AG04449 (cell line): Measurements from ENCODE around the gene GSE1.

Experiments
- CTCF ChIA-PET: fragments of 350-600 bp; formaldehyde crosslinking; extraction: SDS; loops from one replicate; lab custom pipeline; 2021; ENCODE audit warnings: antibody characterized with exemption; lab: Yijun Ruan, JAX
- POLR2A ChIA-PET: fragments of 400-600, 350-600 bp; formaldehyde crosslinking; extraction: SDS; loops from one replicate; lab custom pipeline; 2020; ENCODE audit warnings: antibody characterized with exemption, inconsistent platforms; lab: Yijun Ruan, JAX
- DNase-seq: peaks from one replicate; pipeline ENCODE4 v3.0.0-alpha.2; 2010; ENCODE audit warnings: low read depth, low spot score
- H3K4me3 ChIP-seq: 2 replicates; pipeline ENCODE4 v1.5.1; 2011; ENCODE audit warnings: low read depth, mild to moderate bottlenecking, control low read depth, low read length
- CTCF ChIP-seq: IDR thresholded peaks from one replicate; pipeline ENCODE4 v1.5.1; 2011; ENCODE audit warnings: mild to moderate bottlenecking, moderate library complexity, low read length, control low read depth, inconsistent platforms; ENCODE audit not compliant: insufficient read depth; ENCODE audit errors: missing control alignments

Gene GSE1

GRCh38 chr16:85649411-85650134, 36.5 kb downstream of the GSE1 start:
- ChIA-PET CTCF (interaction anchor here (1.1 to 2.7 kb wide), 3 partner anchors 10 to 68 kb away, joined by 3 to 20 read pairs (median 11); no protein-coding TSS in a partner anchor), POLR2A (no interaction called here)
- no peak for DNase-seq
- no peak for TF ChIP-seq CTCF
- no peak overlapping the region for H3K4me3 ChIP-seq

GRCh38 chr16:85650135-85650843, 37.2 kb downstream of the GSE1 start:
- ChIA-PET POLR2A (no interaction called here), CTCF (interaction anchor here (1.1 to 2.7 kb wide), 3 partner anchors 9 to 67 kb away, joined by 3 to 20 read pairs (median 11); no protein-coding TSS in a partner anchor)
- TF ChIP-seq CTCF, result no peak
- no peak overlapping the region for H3K4me3 ChIP-seq
- DNase-seq, result no peak

GRCh38 chr16:85650844-85651628, 37.9 kb downstream of the GSE1 start:
- no peak overlapping the region for H3K4me3 ChIP-seq
- DNase-seq, result no peak
- ChIA-PET CTCF (interaction anchor here (2.7 kb wide), 1 partner anchor 8 kb away, joined by 20 read pairs; no protein-coding TSS in a partner anchor), POLR2A (no interaction called here)
- no peak for TF ChIP-seq CTCF

- POLR2A ChIA-PET, result no interaction called here
- no peak overlapping the region for H3K4me3 ChIP-seq
- DNase-seq, result no peak
- CTCF ChIA-PET, result interaction anchor here (2.7 kb wide), 1 partner anchor 7 kb away, joined by 20 read pairs; no protein-coding TSS in a partner anchor
- TF ChIP-seq CTCF, result no peak
Observed at GRCh38 chr16:85651629-85652430, 38.7 kb downstream of the GSE1 start.

GRCh38 chr16:85652431-85653221, 39.5 kb downstream of the GSE1 start:
- no peak for TF ChIP-seq CTCF
- DNase-seq, result no peak
- CTCF ChIA-PET, result interaction anchor here (0.6 to 1.5 kb wide), 2 partner anchors 88 to 231 kb away, joined by 3 to 4 read pairs; no protein-coding TSS in a partner anchor
- POLR2A ChIA-PET, result no interaction called here
- no peak overlapping the region for H3K4me3 ChIP-seq
